Pancreas (tissue), 10 donors: Measurements from ENCODE around the gene FAM193A. TPM values are rescaled to one million over a fixed set of nuclear protein-coding genes. Genes with fewer than 3 reads are reported as not detected.

Experiments
- ATAC-seq, 4 donors: fragments of 200-7000 bp; cut with Tn5 transposase; one replicate each; pipeline versions ENCODE4 v1.8.0 to v1.9.1; 2020; ENCODE audit warnings: mild to moderate bottlenecking in 4 of 4, moderate library complexity in 4 of 4
- DNase-seq, 6 donors: peaks; one replicate each; pipeline ENCODE4 v3.0.0-alpha.2; 2020
- FAIRE-seq: peaks from 2 replicates; lab custom pipeline; 2012; peaks lifted over from hg19 to GRCh38; lab: Jason Lieb, UNC
- H3K27ac ChIP-seq, 4 donors: fragments of 200-600 bp; sonication (generic); 1 replicate in 3 of 4; 2 replicates in 1 of 4; pipeline versions ENCODE4 v1.5.0 to v1.8.0; 2020
- H3K27me3 ChIP-seq, 4 donors: fragments of 200-600 bp; one replicate each; pipeline ENCODE4 v1.8.0; 2021
- H3K36me3 ChIP-seq, 3 donors: fragments of 200-600 bp; sonication (generic) in 1 of 3; one replicate each; pipeline versions ENCODE4 v1.5.0 to v1.8.0; 2020 to 2021
- H3K4me1 ChIP-seq, 3 donors: fragments of 200-600 bp; one replicate each; pipeline ENCODE4 v1.8.0; 2021
- H3K4me3 ChIP-seq, 4 donors: fragments of 200-600 bp; sonication (generic) in 2 of 4; one replicate each; pipeline versions ENCODE4 v1.5.0 to v1.8.0; 2020 to 2021
- H3K9me3 ChIP-seq, 4 donors: fragments of 200-600 bp; one replicate each; pipeline ENCODE4 v1.8.0; 2021
- WGBS, 2 donors: extraction: QIAGEN DNeasy Blood & Tissue Kit; methylation state at CpG; one replicate each; pipeline ENCODE4 v1.1.7; 2013; 5-methylcytosine and 5-hydroxymethylcytosine counted together
- intact Hi-C, 3 donors: fragments of 100-400 bp; cut with DNase I; formaldehyde crosslinking; loops; one replicate each; pipeline versions ENCODE4 v1.11.1 to v1.14.2; 2022
- polyA plus RNA-seq, 2 donors: library from polyadenylated mRNA; stranded (reverse); fragments of 200-250 nt; gene quantifications; one replicate each; pipeline ENCODE4 v1.2.3, GENCODE V29; 2013
- total RNA-seq, 6 donors: library from RNA; stranded (reverse); fragmentation: NEBNext Ultra II Directional in 4 of 6; extraction: Animal tissue kit (Norgen Biotek cat#: 25700) in 4 of 6; gene quantifications; one replicate each; pipeline versions ENCODE4 v1.2.1 to v1.2.4, GENCODE V29; 2021 to 2023
- TF ChIP-seq, protein P1 (sequence below), 4 donors: fragments of 200-600 bp; sonication (generic) in 3 of 4; IDR thresholded peaks; one replicate each; pipeline versions ENCODE4 v1.5.0 to v1.8.0; 2021; ENCODE audit warnings: antibody characterized with exemption in 4 of 4
- donor health status: healthy with polysubstance abuse.
- donor health status: DM: no; HTN: no; CAD: no; lungs with moderate emphysema.
- donor health status: DM: no; HTN: no; CAD: no.
- donor health status: control.
- donor health status: control.
- donor health status: Bipolar disorder and iron deficiency.
- donor health status: DM: yes; HTN: yes; CAD: no.
- donor health status: DM: no; HTN: no; CAD: no.
- donor health status: DM: no; HTN: no; CAD: no.
- donor health status: DM: yes; HTN: yes; CAD: no.

The FAM193A gene
- total and polyA plus RNA-seq, 8 donors: 10.1 to 17.0 (median 10.7) TPM

DNA sequence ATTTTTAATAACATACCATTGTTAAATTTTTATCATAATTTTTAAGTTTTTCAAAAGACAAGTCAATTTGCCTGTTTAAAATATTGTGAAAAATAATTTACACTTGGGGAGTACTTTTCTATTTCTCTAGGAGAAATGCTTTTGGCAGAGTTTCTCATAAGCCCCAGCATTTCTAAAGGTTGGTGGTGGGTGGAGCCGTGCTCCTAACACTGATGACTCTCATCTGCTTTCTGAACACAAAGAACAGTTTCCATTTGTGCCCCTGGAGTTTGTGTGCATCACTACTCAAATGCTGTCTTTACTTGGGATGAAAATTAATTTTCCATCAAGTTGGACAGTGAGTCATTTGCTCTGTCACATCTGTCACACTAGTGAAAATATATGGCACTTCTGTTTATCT lies 162.1 kb downstream of the FAM193A start:
- intact Hi-C loops: no loop called here

DNA sequence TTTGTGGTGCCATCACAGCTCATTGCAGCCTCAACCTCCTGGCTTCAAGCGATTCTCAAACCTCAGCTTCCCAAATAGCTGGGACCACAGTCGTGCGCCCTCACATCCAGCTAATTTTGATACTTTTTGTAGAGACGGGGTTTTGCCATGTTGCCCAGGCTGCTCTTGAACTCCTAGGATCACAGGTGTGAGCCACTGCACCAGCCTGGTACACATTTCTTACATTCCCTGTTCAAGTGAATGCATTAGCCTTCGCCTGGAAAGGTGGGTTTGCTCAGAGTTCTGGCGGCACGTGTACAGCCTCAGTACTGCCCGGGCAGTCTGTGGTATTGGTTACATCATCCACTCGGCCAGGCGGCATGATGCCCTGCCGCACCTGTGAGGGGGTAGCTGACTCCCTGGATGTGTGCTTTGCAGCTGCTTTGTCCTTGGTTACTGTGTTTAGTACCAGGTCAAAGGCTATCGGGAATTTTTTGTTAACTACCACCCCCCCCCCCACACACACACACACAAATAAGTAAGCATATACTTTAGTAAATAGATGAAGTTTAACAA lies 162.6 kb downstream of the FAM193A start:
- H3K4me1 ChIP-seq: no peaks in the 10 kb centered on the region
- intact Hi-C loops: no loop called here
- ATAC-seq (peak in 1 of 4 donors; percentile 40), DNase-seq (peak in 1 of 6 donors; percentile 38), FAIRE-seq (no peak)
- TF ChIP-seq, protein P1, sequence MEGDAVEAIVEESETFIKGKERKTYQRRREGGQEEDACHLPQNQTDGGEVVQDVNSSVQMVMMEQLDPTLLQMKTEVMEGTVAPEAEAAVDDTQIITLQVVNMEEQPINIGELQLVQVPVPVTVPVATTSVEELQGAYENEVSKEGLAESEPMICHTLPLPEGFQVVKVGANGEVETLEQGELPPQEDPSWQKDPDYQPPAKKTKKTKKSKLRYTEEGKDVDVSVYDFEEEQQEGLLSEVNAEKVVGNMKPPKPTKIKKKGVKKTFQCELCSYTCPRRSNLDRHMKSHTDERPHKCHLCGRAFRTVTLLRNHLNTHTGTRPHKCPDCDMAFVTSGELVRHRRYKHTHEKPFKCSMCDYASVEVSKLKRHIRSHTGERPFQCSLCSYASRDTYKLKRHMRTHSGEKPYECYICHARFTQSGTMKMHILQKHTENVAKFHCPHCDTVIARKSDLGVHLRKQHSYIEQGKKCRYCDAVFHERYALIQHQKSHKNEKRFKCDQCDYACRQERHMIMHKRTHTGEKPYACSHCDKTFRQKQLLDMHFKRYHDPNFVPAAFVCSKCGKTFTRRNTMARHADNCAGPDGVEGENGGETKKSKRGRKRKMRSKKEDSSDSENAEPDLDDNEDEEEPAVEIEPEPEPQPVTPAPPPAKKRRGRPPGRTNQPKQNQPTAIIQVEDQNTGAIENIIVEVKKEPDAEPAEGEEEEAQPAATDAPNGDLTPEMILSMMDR (IDR thresholded peaks at IDR 0.05): no peak
- H3K4me3 ChIP-seq: no peak overlapping the region
- H3K9me3 ChIP-seq: no peaks in the 10 kb centered on the region
- H3K27ac ChIP-seq: no peak overlapping the region
- peaks cover 6 to 65% (median 32%) of the 10 kb centered on the region in 3 donors for H3K36me3 ChIP-seq
- WGBS, 2 donors: 87 to 92% methylated on average over 12 of the region's 12 CpGs
- no peaks in the 10 kb centered on the region for H3K27me3 ChIP-seq

More for the DNA sequence above, 162.1 kb downstream of the FAM193A start:
- Histone ChIP-seq H3K36me3 (peaks cover 6 to 69% (median 34%) of the 10 kb centered on the region in 3 donors), H3K4me3 (no peak overlapping the region), H3K9me3 (no peaks in the 10 kb centered on the region), H3K27me3 (no peaks in the 10 kb centered on the region), H3K27ac (no peak overlapping the region), H3K4me1 (no peaks in the 10 kb centered on the region)
- 89 to 96% methylated on average over 1 of the region's 1 CpG for WGBS, 2 donors
- DNase-seq: no peak
- ATAC-seq: no peak
- TF ChIP-seq, protein P1 (IDR thresholded peaks at IDR 0.05): no peak
- FAIRE-seq: no peak

DNA sequence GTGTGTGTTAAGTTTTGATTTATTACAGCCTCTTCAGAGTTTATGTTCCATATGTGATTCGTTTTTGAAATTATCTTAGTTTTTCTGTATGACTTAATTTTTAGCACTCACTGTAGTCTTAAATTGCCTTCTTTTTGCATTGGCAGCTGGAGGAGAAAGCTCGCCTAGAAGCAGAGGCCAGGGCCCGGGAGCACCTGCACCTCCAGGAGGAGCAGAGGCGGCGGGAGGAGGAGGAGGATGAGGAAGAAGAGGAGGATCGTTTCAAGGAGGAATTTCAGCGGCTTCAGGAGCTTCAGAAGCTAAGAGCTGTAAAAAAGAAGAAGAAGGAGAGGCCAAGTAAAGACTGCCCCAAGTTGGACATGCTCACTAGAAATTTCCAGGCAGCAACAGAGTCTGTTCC lies 163.1 kb downstream of the FAM193A start:
- H3K9me3 ChIP-seq: no peaks in the 10 kb centered on the region
- 82 to 92% methylated on average over 6 to 7 of the region's 7 CpGs for WGBS, 2 donors
- TF ChIP-seq, protein P1 (IDR thresholded peaks at IDR 0.05): no peak
- peaks cover 6 to 63% (median 27%) of the 10 kb centered on the region in 3 donors for H3K36me3 ChIP-seq
- H3K4me3 ChIP-seq: no peak overlapping the region
- no peaks in the 10 kb centered on the region for H3K27me3 ChIP-seq
- DNase-seq (peak in 1 of 6 donors; percentile 21), ATAC-seq (no peak), FAIRE-seq (no peak)
- H3K27ac ChIP-seq: no peak overlapping the region
- H3K4me1 ChIP-seq: no peaks in the 10 kb centered on the region
- intact Hi-C loops: no loop called here

DNA sequence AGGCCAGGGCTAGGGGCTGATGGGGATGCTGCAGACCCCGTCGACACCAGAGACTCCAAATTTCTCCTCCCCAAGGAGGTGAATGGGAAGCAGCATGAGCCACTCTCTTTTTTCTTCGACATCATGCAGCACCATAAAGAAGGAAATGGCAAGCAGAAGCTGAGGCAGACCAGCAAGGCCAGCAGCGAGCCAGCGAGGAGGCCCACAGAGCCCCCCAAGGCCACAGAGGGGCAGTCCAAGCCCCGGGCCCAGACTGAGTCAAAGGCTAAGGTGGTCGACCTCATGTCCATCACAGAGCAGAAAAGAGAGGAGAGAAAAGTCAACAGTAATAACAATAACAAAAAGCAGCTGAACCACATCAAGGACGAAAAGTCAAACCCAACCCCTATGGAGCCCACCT lies 163.6 kb downstream of the FAM193A start:
- Histone ChIP-seq H3K27ac (no peak overlapping the region), H3K4me3 (no peak overlapping the region), H3K36me3 (peaks cover 6 to 59% (median 22%) of the 10 kb centered on the region in 3 donors), H3K27me3 (no peaks in the 10 kb centered on the region), H3K4me1 (no peaks in the 10 kb centered on the region), H3K9me3 (no peaks in the 10 kb centered on the region)
- ATAC-seq (no peak), FAIRE-seq (no peak), DNase-seq (peak in 1 of 6 donors; percentile 12)
- WGBS, 2 donors: 90 to 94% methylated on average over 8 of the region's 8 CpGs
- TF ChIP-seq, protein P1 (IDR thresholded peaks at IDR 0.05): no peak
- intact Hi-C loops: no loop called here

DNA sequence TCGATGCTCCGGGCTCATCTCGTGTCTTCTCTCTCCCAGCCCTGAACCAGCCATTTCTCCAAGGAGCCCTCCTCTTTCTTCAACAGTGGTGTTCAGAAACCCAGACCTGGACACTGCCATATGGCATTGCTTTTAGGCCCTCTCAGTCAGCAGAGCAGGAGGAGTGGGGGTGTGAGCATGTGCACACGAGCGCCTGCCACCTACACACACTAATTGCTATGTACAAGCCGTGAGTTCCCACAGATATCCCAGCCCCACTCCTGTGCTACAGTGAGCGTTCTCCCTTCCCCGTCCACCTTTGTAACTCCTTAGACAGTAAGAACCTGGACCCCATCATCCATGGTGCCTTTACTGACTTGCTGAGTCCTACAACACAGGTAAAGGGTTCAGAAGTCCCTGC lies 165.9 kb downstream of the FAM193A start:
- Histone ChIP-seq H3K9me3 (no peaks in the 10 kb centered on the region), H3K4me1 (no peaks in the 10 kb centered on the region), H3K36me3 (peaks cover 0 to 36% (median 8%) of the 10 kb centered on the region in 3 donors), H3K4me3 (no peak overlapping the region), H3K27me3 (no peaks in the 10 kb centered on the region), H3K27ac (no peak overlapping the region)
- FAIRE-seq (no peak), ATAC-seq (no peak), DNase-seq (peak in 1 of 6 donors; percentile 4)
- TF ChIP-seq, protein P1 (IDR thresholded peaks at IDR 0.05): no peak
- intact Hi-C loops: no loop called here
- WGBS, 2 donors: 96% methylated on average over 8 of the region's 8 CpGs
